A673 (cell line): Measurements from ENCODE around the gene CAMK1D. TPM values are rescaled to one million over a fixed set of nuclear protein-coding genes. Genes with fewer than 3 reads are reported as not detected.

Experiments used
- BruUV-seq: library from RNA; stranded (reverse); fragments of 400-500 nt; replicated peaks from 2 replicates; lab custom pipeline; 2021; lab: Mats Ljungman, UMichigan
- CTCF ChIA-PET: fragments of 300-600 bp; sonication (Branson Sonifier 250); formaldehyde crosslinking; loops from one replicate; lab custom pipeline; 2022; ENCODE audit warnings: antibody characterized with exemption; lab: Charles Lee
- POLR2A ChIA-PET: fragments of 300-600 bp; sonication (Branson Sonifier 250); formaldehyde crosslinking; loops from one replicate; lab custom pipeline; 2022; ENCODE audit warnings: antibody characterized with exemption; ENCODE audit not compliant: low non-redundant PET; lab: Charles Lee
- DNase-seq: peaks from one replicate; pipeline ENCODE4 v3.0.0-alpha.2; 2015; ENCODE audit warnings: low spot score
- H3K27ac ChIP-seq: fragments of 200-600 bp; sonication (generic); 2 replicates; pipeline ENCODE4 v1.5.1; 2016; ENCODE audit warnings: mixed run types, low read depth, mild to moderate bottlenecking, mixed read lengths, antibody characterized with exemption, low read length; ENCODE audit not compliant: poor library complexity, severe bottlenecking
- H3K27me3 ChIP-seq: fragments of 200-600 bp; sonication (generic); replicated peaks from 2 replicates; pipeline ENCODE4 v1.6.1; 2017; ENCODE audit warnings: mixed run types, low read depth, mild to moderate bottlenecking, mixed read lengths, antibody characterized with exemption, low read length; ENCODE audit not compliant: insufficient read depth, poor library complexity
- H3K36me3 ChIP-seq: fragments of 200-600 bp; sonication (generic); 2 replicates; pipeline ENCODE4 v1.6.1; 2016; ENCODE audit warnings: mixed run types, mild to moderate bottlenecking, mixed read lengths, antibody characterized with exemption, low read length; ENCODE audit not compliant: insufficient read depth, poor library complexity, severe bottlenecking
- H3K4me1 ChIP-seq: fragments of 200-600 bp; sonication (generic); 2 replicates; pipeline ENCODE4 v1.6.1; 2017; ENCODE audit warnings: mixed run types, mild to moderate bottlenecking, mixed read lengths, antibody characterized with exemption, low read length; ENCODE audit not compliant: insufficient read depth, poor library complexity, severe bottlenecking
- H3K4me3 ChIP-seq: fragments of 200-600 bp; sonication (generic); 2 replicates; pipeline ENCODE4 v1.5.1; 2016; ENCODE audit warnings: low read depth, mixed run types, mild to moderate bottlenecking, mixed read lengths, low read length; ENCODE audit not compliant: poor library complexity, severe bottlenecking
- H3K9me3 ChIP-seq: fragments of 200-600 bp; sonication (generic); 2 replicates; pipeline ENCODE4 v1.6.1; 2016; ENCODE audit warnings: mixed run types, low read depth, mild to moderate bottlenecking, mixed read lengths, antibody characterized with exemption, low read length; ENCODE audit not compliant: poor library complexity, severe bottlenecking
- EZH2 ChIP-seq: fragments of 200-600 bp; sonication (generic); IDR thresholded peaks from 2 replicates; pipeline ENCODE4 v1.6.1; 2017; ENCODE audit warnings: borderline replicate concordance, low read depth, mild to moderate bottlenecking, mixed read lengths, antibody characterized with exemption, low read length; ENCODE audit not compliant: poor library complexity, severe bottlenecking
- intact Hi-C: fragments of 100-400 bp; cut with micrococcal nuclease; formaldehyde crosslinking; loops from one replicate; pipeline ENCODE4 v1.10.0; 2022; ENCODE audit not compliant: unreplicated experiment
- total RNA-seq: library from RNA; stranded (reverse); gene quantifications from 2 replicates; pipeline ENCODE4 v1.2.3, GENCODE V29; 2021
- TF ChIP-seq, protein P1 (sequence below): fragments of 300-800, 200-600 bp; sonication (generic); conservative IDR thresholded peaks from 2 replicates; pipeline ENCODE4 v1.5.1; 2017; ENCODE audit warnings: low read depth, mild to moderate bottlenecking, antibody characterized with exemption, low read length, moderate library complexity, mixed read lengths

CAMK1D gene
- total RNA-seq, 1 experiment from 2014 or later: 23.7 TPM

GRCh38 chr10:12631216-12631615 is 281.9 kb downstream of the CAMK1D start:
- Histone ChIP-seq H3K4me1 (peaks cover 23% of the 10 kb centered on the region), H3K27me3 (no peaks in the 10 kb centered on the region), H3K36me3 (no peaks in the 10 kb centered on the region), H3K4me3 (no peak overlapping the region), H3K27ac (peak overlapping the region; percentile 20), H3K9me3 (peaks cover 13% of the 10 kb centered on the region)
- DNase-seq: peak; percentile 23
- CTCF ChIA-PET: no interaction called here
- TF ChIP-seq EZH2: no peak
- intact Hi-C loops: no loop called here
- POLR2A ChIA-PET: interaction anchor here (0.6 kb wide), 1 partner anchor 193 kb away, joined by 3 read pairs; no protein-coding TSS in a partner anchor
- BruUV-seq: no TSS peak

DNA sequence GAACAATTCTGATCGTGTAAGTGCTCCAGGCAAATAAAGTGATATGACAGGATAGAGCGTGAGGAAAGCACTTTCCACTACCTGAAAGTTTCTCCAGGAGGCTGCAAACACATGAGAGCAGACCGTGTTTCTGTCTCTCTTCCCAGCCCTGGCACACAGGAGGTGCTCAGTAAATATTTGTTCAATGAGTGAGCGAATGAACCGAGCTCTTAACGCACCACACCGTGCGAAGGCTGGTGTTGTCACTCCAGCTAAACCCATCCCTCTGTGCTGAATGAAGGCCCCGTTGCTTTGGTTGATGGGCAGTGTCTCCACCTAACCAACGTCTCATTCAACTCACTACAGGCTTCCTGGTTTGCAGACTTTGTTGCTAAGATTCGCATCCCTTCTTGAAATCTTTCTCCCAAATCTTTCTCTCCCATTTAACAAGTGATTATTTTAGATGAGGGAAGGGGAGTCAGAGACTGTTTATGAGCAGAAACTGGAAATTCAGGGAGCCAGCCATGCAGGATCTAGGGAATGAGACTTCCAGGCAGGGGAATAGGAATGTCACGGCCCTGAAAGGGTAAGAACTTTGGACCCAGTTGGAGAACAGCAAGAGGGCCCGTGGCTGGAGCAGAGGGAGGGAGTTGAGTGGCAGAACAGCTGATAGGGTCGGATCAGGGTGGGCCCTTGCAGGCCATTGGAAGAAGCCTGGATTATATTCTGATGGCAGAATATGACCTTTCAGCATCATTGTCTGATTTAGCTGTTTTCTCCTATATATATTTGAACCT is 282.6 kb downstream of the CAMK1D start:
- Histone ChIP-seq H3K4me3 (no peak overlapping the region), H3K27ac (no peak overlapping the region), H3K9me3 (peaks cover 13% of the 10 kb centered on the region), H3K4me1 (peaks cover 24% of the 10 kb centered on the region), H3K27me3 (no peaks in the 10 kb centered on the region), H3K36me3 (no peaks in the 10 kb centered on the region)
- DNase-seq: no peak
- intact Hi-C loops: no loop called here
- ChIA-PET CTCF (no interaction called here), POLR2A (no interaction called here)
- BruUV-seq: no TSS peak
- no peak for TF ChIP-seq EZH2
- TF ChIP-seq, protein P1, sequence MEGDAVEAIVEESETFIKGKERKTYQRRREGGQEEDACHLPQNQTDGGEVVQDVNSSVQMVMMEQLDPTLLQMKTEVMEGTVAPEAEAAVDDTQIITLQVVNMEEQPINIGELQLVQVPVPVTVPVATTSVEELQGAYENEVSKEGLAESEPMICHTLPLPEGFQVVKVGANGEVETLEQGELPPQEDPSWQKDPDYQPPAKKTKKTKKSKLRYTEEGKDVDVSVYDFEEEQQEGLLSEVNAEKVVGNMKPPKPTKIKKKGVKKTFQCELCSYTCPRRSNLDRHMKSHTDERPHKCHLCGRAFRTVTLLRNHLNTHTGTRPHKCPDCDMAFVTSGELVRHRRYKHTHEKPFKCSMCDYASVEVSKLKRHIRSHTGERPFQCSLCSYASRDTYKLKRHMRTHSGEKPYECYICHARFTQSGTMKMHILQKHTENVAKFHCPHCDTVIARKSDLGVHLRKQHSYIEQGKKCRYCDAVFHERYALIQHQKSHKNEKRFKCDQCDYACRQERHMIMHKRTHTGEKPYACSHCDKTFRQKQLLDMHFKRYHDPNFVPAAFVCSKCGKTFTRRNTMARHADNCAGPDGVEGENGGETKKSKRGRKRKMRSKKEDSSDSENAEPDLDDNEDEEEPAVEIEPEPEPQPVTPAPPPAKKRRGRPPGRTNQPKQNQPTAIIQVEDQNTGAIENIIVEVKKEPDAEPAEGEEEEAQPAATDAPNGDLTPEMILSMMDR: no peak

GRCh38 chr10:12633776-12634620 is 284.7 kb downstream of the CAMK1D start:
- DNase-seq: no peak
- ChIA-PET CTCF (no interaction called here), POLR2A (no interaction called here)
- H3K9me3 ChIP-seq: peaks cover 13% of the 10 kb centered on the region
- no peak overlapping the region for H3K27ac ChIP-seq
- intact Hi-C loops: no loop called here
- H3K4me3 ChIP-seq: no peak overlapping the region
- no peaks in the 10 kb centered on the region for H3K27me3 ChIP-seq
- TF ChIP-seq, protein P1: no peak
- TF ChIP-seq EZH2: no peak
- no TSS peak for BruUV-seq
- H3K4me1 ChIP-seq: peaks cover 24% of the 10 kb centered on the region
- no peaks in the 10 kb centered on the region for H3K36me3 ChIP-seq
